Thymus (tissue), 11 donors: ENCODE measurements around the gene SRBD1. TPM values are rescaled to one million over a fixed set of nuclear protein-coding genes. Genes with fewer than 3 reads are reported as not detected.

Experiments
- DNase-seq, 9 donors: peaks; one replicate each; pipeline ENCODE4 v3.0.0-alpha.2; 2013; ENCODE audit warnings: low spot score in 9 of 9, low read depth in 6 of 9, missing footprints in 1 of 9
- H3K27ac ChIP-seq, 2 donors: one replicate each; pipeline ENCODE4 v1.5.1; 2013; ENCODE audit warnings: control low read depth in 1 of 2, low read depth in 1 of 2, low read length in 1 of 2, mild to moderate bottlenecking in 1 of 2, moderate library complexity in 1 of 2
- H3K27me3 ChIP-seq, 2 donors: one replicate each; pipeline ENCODE4 v1.5.1; 2013; ENCODE audit warnings: low read length in 1 of 2; ENCODE audit not compliant: control insufficient read depth in 2 of 2, insufficient read depth in 1 of 2
- H3K36me3 ChIP-seq, 2 donors: one replicate each; pipeline ENCODE4 v1.5.1; 2013; ENCODE audit warnings: low read length in 1 of 2, mild to moderate bottlenecking in 1 of 2, moderate library complexity in 1 of 2; ENCODE audit not compliant: control insufficient read depth in 2 of 2, insufficient read depth in 2 of 2
- H3K4me1 ChIP-seq, 2 donors: one replicate each; pipeline ENCODE4 v1.5.1; 2013; ENCODE audit warnings: low read length in 2 of 2; ENCODE audit not compliant: control insufficient read depth in 2 of 2, insufficient read depth in 2 of 2
- H3K4me3 ChIP-seq, 2 donors: one replicate each; pipeline ENCODE4 v1.5.1; 2013; ENCODE audit warnings: low read length in 2 of 2, control low read depth in 1 of 2, mild to moderate bottlenecking in 1 of 2
- H3K9me3 ChIP-seq, 2 donors: one replicate each; pipeline ENCODE4 v1.5.1; 2013; ENCODE audit warnings: low read length in 1 of 2, mild to moderate bottlenecking in 1 of 2; ENCODE audit not compliant: control insufficient read depth in 2 of 2, insufficient read depth in 1 of 2
- WGBS: extraction: QIAGEN DNeasy Blood & Tissue Kit; methylation state at CpG from one replicate; pipeline ENCODE4 v1.1.7; 2013; 5-methylcytosine and 5-hydroxymethylcytosine counted together
- polyA plus RNA-seq: library from polyadenylated mRNA; stranded (reverse); fragments of 200-250 nt; gene quantifications from one replicate; pipeline ENCODE4 v1.2.3, GENCODE V29; 2013
- total RNA-seq: library from RNA; stranded (reverse); fragments of 120-200 nt; gene quantifications from one replicate; pipeline ENCODE4 v1.2.4, GENCODE V29; 2013
- donor health status: healthy.

SRBD1 gene
- total and polyA plus RNA-seq, 2 donors: 11.0 to 22.4 TPM

DNA sequence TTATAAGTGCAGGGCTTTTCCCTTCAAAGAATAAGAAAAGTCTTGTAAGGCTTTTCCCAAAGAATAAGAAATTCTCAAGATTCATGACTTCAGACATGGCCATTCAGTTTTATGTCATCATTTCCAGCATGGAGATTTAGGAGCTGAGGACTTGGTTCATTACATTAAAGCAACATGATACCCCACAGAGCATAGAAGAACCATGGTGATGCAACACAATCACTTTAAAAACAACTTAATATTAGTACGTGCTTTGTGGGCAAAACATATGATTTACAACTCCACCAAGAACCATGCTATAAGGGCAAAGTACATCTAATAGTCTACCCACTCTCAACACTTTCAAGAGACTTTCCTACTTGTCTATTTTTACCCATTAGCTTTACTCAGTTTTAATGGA, 214.4 kb downstream of the SRBD1 start:
- H3K4me3 ChIP-seq: no peak overlapping the region
- WGBS: 96% methylated on average over 1 of the region's 1 CpG
- H3K4me1 ChIP-seq: no peaks in the 10 kb centered on the region
- H3K27ac ChIP-seq: no peak overlapping the region
- no peaks in the 10 kb centered on the region for H3K27me3 ChIP-seq
- no peaks in the 10 kb centered on the region for H3K36me3 ChIP-seq
- H3K9me3 ChIP-seq: no peaks in the 10 kb centered on the region
- DNase-seq: no peak

DNA sequence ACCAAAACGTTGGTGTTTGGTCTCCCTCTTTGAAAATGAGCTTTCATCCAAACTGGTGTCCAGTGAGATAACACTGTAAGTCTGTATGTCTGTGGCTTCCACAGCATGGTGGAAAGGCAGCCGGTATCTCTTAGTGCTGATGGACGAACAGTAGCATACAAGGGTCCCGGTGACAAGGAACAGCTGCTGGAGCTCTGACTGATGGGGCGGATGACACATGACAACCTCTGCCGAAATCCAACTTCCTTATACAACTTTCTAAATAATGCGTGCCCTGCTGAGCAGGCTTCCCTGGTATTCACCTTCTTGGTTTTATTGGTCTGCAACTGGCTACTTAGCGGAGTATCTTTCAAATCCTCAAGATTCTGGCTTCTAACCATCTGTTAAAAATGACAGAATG, 216.2 kb downstream of the SRBD1 start:
- Histone ChIP-seq H3K36me3 (no peaks in the 10 kb centered on the region), H3K9me3 (no peaks in the 10 kb centered on the region), H3K4me3 (no peak overlapping the region), H3K27me3 (no peaks in the 10 kb centered on the region), H3K27ac (no peak overlapping the region), H3K4me1 (no peaks in the 10 kb centered on the region)
- 98% methylated on average over 8 of the region's 8 CpGs for WGBS
- DNase-seq: no peak

GRCh38 chr2:45394216-45394615, 216.9 kb downstream of the SRBD1 start:
- DNase-seq: no peak
- no peak overlapping the region for H3K4me3 ChIP-seq
- H3K27ac ChIP-seq: no peak overlapping the region
- H3K27me3 ChIP-seq: no peaks in the 10 kb centered on the region
- no peaks in the 10 kb centered on the region for H3K4me1 ChIP-seq
- H3K36me3 ChIP-seq: no peaks in the 10 kb centered on the region
- no peaks in the 10 kb centered on the region for H3K9me3 ChIP-seq

DNA sequence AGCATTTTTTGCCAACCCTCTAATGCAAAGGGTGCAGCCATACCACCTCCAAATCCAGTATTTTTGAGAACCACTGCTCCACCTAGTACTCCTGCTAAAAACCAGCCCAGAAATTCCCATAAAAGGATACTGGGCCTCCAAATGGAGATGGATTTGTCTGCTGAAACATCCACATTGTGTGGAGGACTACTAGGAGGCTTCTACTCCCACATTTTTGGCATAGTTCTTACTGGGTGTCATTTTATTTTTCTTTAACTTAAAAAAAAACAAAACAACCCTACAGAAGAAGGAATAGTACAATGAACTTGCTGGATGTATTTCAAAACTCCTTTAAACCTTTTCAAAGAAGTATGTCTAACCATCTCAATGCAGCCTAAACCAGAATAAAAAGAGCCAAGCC, 219.2 kb downstream of the SRBD1 start:
- Histone ChIP-seq H3K27me3 (no peaks in the 10 kb centered on the region), H3K4me3 (no peak overlapping the region), H3K4me1 (no peaks in the 10 kb centered on the region), H3K9me3 (no peaks in the 10 kb centered on the region), H3K27ac (no peak overlapping the region), H3K36me3 (peaks cover 0 to 6% of the 10 kb centered on the region in 2 donors)
- no peak for DNase-seq

- Histone ChIP-seq H3K27me3 (no peaks in the 10 kb centered on the region), H3K9me3 (no peaks in the 10 kb centered on the region), H3K4me1 (no peaks in the 10 kb centered on the region), H3K36me3 (peaks cover 0 to 6% of the 10 kb centered on the region in 2 donors), H3K4me3 (no peak overlapping the region), H3K27ac (no peak overlapping the region)
- WGBS: 96% methylated on average over 3 of the region's 3 CpGs
- DNase-seq: no peak
These were observed 220.2 kb downstream of the SRBD1 start for GRCh38 chr2:45390861-45391260.

DNA sequence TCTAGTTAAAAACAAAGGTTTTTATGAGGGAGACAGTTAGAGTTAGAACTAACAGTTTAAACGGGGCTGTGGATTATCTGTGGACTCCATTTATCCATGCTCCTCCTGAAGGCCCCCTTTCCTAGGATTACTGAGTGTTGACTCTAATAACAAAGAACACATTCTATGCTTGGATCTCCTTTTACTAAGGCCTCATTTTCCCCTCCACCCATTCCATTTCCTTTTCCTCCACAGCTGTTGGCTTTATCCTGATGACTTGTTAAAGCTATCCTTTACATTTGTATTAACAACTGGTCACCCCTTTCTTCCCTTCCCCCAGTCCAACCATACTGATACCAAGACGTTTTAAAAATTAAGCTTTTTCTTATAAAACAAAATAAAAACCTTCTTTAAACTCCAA, 220.6 kb downstream of the SRBD1 start:
- Histone ChIP-seq H3K9me3 (no peaks in the 10 kb centered on the region), H3K27ac (no peak overlapping the region), H3K4me1 (no peaks in the 10 kb centered on the region), H3K36me3 (peaks cover 0 to 6% of the 10 kb centered on the region in 2 donors), H3K4me3 (no peak overlapping the region), H3K27me3 (no peaks in the 10 kb centered on the region)
- no peak for DNase-seq
- WGBS: 96% methylated on average over 2 of the region's 2 CpGs

DNA sequence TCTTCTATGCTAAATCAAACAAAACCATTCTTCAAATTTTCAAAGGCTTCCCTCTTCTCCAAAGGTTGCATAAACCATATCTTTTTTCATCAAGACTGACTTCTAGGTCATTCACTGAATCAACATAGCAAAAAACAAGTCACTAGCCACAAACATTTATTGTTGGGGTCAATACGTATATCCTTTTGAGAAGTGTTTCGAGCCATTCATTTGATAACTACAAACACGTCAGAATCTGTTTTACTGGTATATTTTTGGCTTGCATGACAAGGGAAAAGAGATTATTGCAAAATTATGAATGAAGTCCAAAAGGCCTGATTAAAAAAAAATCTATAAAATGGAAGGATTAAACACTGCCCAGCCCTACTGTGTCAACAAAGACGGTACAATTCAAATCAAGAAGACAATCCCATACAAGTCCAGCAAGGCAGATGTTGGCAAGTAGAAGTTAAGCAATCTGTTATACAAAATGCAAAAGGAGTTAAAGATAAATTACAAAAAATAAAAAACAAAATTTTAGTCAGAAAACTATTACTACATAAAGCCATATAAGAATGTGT, 222.4 kb downstream of the SRBD1 start:
- peaks cover 0 to 6% of the 10 kb centered on the region in 2 donors for H3K36me3 ChIP-seq
- DNase-seq: no peak
- no peaks in the 10 kb centered on the region for H3K9me3 ChIP-seq
- no peak overlapping the region for H3K4me3 ChIP-seq
- WGBS: 98% methylated on average over 4 of the region's 4 CpGs
- no peak overlapping the region for H3K27ac ChIP-seq
- no peaks in the 10 kb centered on the region for H3K4me1 ChIP-seq
- H3K27me3 ChIP-seq: no peaks in the 10 kb centered on the region

- no peak for DNase-seq
- no peaks in the 10 kb centered on the region for H3K27me3 ChIP-seq
- H3K36me3 ChIP-seq: peaks cover 0 to 5% of the 10 kb centered on the region in 2 donors
- no peaks in the 10 kb centered on the region for H3K4me1 ChIP-seq
- H3K9me3 ChIP-seq: no peaks in the 10 kb centered on the region
- WGBS: 91% methylated on average over 1 of the region's 1 CpG
- no peak overlapping the region for H3K4me3 ChIP-seq
- no peak overlapping the region for H3K27ac ChIP-seq
These were observed 228.3 kb downstream of the SRBD1 start for GRCh38 chr2:45382744-45383143.

- no peak for DNase-seq
- Histone ChIP-seq H3K27ac (no peak overlapping the region), H3K36me3 (no peaks in the 10 kb centered on the region), H3K9me3 (no peaks in the 10 kb centered on the region), H3K27me3 (no peaks in the 10 kb centered on the region), H3K4me1 (no peaks in the 10 kb centered on the region), H3K4me3 (no peak overlapping the region)
- 96% methylated on average over 3 of the region's 3 CpGs for WGBS
These were observed 230.8 kb downstream of the SRBD1 start for GRCh38 chr2:45380131-45380836.
